ENCODE measurements around the gene TMEM212. TPM values are rescaled to one million over a fixed set of nuclear protein-coding genes. Genes with fewer than 3 reads are reported as not detected.
A peak's percentile ranks its signal among the peaks of the same experiment; 100 is the strongest.

Gene TMEM212
- total and polyA plus RNA-seq, 8 donors, result not detected

- no peak for TF ChIP-seq POLR2AphosphoS5 (IDR thresholded peaks at IDR 0.05)
- no peak for TF ChIP-seq EP300 (IDR thresholded peaks at IDR 0.05)
- no peak for TF ChIP-seq CTCF (IDR thresholded peaks at IDR 0.05)
- peak; percentile 35 to 57 for DNase-seq
- Histone ChIP-seq H3K27me3 (no peaks in the 10 kb centered on the region), H3K9me3 (no peaks in the 10 kb centered on the region), H3K4me3 (no peak overlapping the region), H3K36me3 (no peaks in the 10 kb centered on the region), H3K27ac (peak overlapping the region in 4 of 5 donors; percentile 9 to 38 (median 32)), H3K4me1 (peaks cover 0 to 11% (median 8%) of the 10 kb centered on the region in 4 donors)
- 21 to 40% (median 27%) methylated on average over 6 of the region's 6 CpGs for WGBS, 5 donors
- intact Hi-C loops (cut with DNase I; ENCODE audit: low total_unique reads), result no loop called here
Observed at GRCh38 chr3:171860830-171861535, 17.8 kb downstream of the TMEM212 start.

DNA sequence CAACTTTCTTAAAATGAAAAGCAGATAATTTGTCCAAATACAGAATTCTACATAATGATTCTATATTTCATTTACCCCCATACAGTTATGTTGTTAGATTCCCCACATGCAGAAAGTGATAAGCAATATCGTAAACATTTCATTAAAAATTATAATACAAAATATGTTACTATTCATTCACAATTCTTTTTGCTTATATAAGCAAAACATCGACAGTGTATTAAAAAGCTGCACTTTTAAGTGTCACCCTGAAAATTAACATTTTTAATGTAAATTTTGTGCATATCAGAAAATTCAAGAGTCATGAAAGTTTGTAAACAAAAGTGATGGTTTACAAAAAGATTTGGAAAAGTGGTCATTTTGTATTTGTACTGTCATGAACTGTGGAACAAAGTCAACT, 19.2 kb downstream of the TMEM212 start:
- TF ChIP-seq CTCF (IDR thresholded peaks at IDR 0.05) (no peak), POLR2A (IDR thresholded peaks at IDR 0.05) (no peak), EP300 (IDR thresholded peaks at IDR 0.05) (no peak), POLR2AphosphoS5 (IDR thresholded peaks at IDR 0.05) (no peak)
- 80 to 94% (median 90%) methylated on average over 2 of the region's 2 CpGs for WGBS, 5 donors
- intact Hi-C loops (cut with DNase I; ENCODE audit: low total_unique reads), result no loop called here
- no peak overlapping the region for H3K4me3 ChIP-seq
- no peaks in the 10 kb centered on the region for H3K36me3 ChIP-seq
- no peaks in the 10 kb centered on the region for H3K9me3 ChIP-seq
- no peak for DNase-seq
- no peaks in the 10 kb centered on the region for H3K27me3 ChIP-seq
- H3K27ac ChIP-seq, result no peak overlapping the region
- peaks cover 0 to 11% (median 8%) of the 10 kb centered on the region in 4 donors for H3K4me1 ChIP-seq

- WGBS, 5 donors, result 45 to 68% (median 61%) methylated on average over 11 of the region's 11 CpGs
- TF ChIP-seq CTCF (IDR thresholded peaks at IDR 0.05) (no peak), POLR2AphosphoS5 (IDR thresholded peaks at IDR 0.05) (no peak), EP300 (IDR thresholded peaks at IDR 0.05) (no peak), POLR2A (IDR thresholded peaks at IDR 0.05) (no peak)
- H3K4me3 ChIP-seq, result no peak overlapping the region
Observed at GRCh38 chr3:171862993-171863521, 19.9 kb downstream of the TMEM212 start.

GRCh38 chr3:171863920-171864319, 20.8 kb downstream of the TMEM212 start:
- no peaks in the 10 kb centered on the region for H3K9me3 ChIP-seq
- peaks cover 0 to 11% (median 8%) of the 10 kb centered on the region in 4 donors for H3K4me1 ChIP-seq
- no peak for DNase-seq
- TF ChIP-seq CTCF (IDR thresholded peaks at IDR 0.05) (no peak), POLR2AphosphoS5 (IDR thresholded peaks at IDR 0.05) (no peak), EP300 (IDR thresholded peaks at IDR 0.05) (no peak), POLR2A (IDR thresholded peaks at IDR 0.05) (no peak)
- no peaks in the 10 kb centered on the region for H3K36me3 ChIP-seq
- H3K27ac ChIP-seq, result peak overlapping the region in 2 of 5 donors; percentile 4 to 31
- no peaks in the 10 kb centered on the region for H3K27me3 ChIP-seq
- intact Hi-C loops (cut with DNase I; ENCODE audit: low total_unique reads), result no loop called here
- H3K4me3 ChIP-seq, result no peak overlapping the region
- 65 to 83% (median 74%) methylated on average over 3 of the region's 3 CpGs for WGBS, 5 donors

More at GRCh38 chr3:171862993-171863521, 19.9 kb downstream of the TMEM212 start:
- Histone ChIP-seq H3K9me3 (no peaks in the 10 kb centered on the region), H3K27ac (peak overlapping the region in 1 of 5 donors; percentile 31), H3K27me3 (no peaks in the 10 kb centered on the region), H3K4me1 (peaks cover 0 to 11% (median 8%) of the 10 kb centered on the region in 4 donors), H3K36me3 (no peaks in the 10 kb centered on the region)
- intact Hi-C loops (cut with DNase I; ENCODE audit: low total_unique reads), result no loop called here
- peak in 1 of 2 donors; percentile 75 for DNase-seq

All from stomach (tissue), 9 donors.